Lung microvascular endothelial cell (primary cell): ENCODE measurements around the gene NR2F2. TPM values are rescaled to one million over a fixed set of nuclear protein-coding genes. Genes with fewer than 3 reads are reported as not detected.
"Not testable (repeated sequence)": the region's sequence is repeated elsewhere in the genome, so short reads cannot be mapped to it uniquely, and the experiment has no call there.

Experiments
- DNase-seq, 2 donors: peaks; one replicate each; pipeline versions ENCODE4 v3.0.0 to v3.0.0-alpha.2; 2010; ENCODE audit warnings: low read depth in 2 of 2
- total RNA-seq: library from RNA; depleted of rRNA; stranded (reverse); fragments of >200 nt; gene quantifications from 2 replicates; pipeline ENCODE4 v1.2.1, GENCODE V29; 2014

The NR2F2 gene
- total RNA-seq, 1 donor from 2014 or later = 25.0 TPM

DNA sequence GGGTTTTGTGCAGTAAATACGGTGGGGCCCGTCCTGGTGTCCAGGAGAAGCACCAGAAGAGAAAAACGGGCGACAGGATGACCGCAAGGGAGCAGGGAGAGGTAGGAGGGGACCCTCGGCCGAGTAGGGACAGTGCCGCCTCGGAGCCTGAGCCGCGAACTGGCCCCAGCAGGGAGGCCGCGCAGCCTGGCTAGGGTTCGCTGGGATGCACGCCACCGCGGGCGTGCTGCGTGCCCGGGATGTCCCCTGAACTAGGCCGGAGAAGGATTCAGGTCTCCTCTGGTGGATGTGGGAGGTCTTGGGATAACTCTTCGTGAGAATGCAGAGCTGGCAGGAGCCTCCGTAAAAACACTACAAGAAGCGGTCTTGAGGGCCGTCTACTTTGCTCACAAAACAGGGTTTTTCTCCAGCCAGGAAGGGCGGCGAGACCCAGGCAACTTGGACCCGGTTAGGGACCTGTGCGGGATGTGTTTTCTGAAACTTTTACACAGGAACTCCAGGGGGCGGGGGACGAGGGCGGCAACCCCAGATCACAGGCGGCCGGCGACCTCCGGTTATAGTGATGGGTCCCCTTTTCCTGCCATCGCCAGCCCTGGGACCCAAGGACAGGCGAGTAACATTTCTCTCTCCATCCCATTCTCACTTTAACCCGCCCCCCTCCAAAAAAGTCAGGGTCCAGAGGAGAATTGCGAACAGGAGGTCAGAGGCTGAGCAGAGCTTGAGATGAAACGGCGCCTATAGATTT is 35.5 kb downstream of the NR2F2 start:
- DNase-seq = no peak

DNA sequence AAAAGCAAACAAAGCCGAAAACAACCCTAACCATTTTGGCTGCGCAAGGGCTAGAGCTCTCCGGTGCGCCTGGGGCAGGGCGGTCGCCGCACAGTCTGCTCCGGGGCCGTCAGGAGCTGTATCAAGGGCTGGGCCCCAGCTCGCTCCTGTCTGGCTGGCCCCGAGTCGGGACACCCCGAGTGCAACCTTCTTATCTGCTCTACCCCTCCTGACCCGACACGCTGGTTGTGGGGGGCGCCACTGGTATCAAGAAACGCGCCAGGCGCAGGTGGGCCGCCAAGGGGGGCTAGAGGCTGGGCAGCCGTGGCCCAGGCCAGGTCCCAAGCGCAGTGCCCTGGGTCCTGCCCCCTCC is 36.0 kb downstream of the NR2F2 start:
- no peak for DNase-seq

DNA sequence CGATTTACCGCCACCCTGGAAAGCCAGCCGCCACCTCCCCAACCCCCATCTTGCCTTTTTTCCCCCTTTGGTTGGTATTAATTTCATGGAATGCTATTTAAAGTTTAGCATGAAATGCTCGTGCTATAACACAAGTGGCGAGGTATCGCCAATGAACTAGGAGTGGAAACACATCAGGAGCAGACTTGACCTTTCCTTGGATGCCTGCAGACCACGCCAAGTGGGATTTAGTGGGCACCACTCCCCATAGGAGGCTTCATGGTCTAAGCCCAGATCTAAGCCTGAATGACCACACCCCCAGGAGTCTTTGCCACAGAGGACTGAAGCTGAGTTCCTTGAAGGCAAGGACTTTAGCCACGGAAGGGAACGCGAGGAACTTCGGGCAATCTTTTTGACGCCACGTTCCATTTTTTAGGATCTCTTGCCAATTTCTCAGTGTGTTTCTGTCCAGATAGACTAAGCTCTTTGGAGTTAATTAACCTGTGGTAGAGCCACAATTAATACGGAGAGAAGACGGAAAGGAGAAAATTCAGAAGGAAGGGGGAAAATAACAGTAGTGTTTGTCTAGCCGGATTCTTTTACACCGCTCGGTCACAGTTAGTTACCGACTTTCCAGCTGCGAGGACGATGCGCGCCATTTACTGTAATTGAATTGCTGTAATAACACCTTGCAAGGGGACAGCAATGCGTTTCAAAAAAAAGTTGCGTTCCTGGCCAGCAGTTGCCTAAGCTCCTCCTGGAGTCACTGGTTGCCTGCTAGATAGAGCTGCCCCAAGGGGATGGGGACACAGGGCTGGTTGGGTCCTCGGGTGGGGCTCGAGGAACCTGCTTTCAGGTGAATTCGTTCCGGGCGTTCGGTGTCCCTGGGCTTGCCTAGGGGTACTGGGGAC is 37.1 kb downstream of the NR2F2 start:
- no peak for DNase-seq

DNA sequence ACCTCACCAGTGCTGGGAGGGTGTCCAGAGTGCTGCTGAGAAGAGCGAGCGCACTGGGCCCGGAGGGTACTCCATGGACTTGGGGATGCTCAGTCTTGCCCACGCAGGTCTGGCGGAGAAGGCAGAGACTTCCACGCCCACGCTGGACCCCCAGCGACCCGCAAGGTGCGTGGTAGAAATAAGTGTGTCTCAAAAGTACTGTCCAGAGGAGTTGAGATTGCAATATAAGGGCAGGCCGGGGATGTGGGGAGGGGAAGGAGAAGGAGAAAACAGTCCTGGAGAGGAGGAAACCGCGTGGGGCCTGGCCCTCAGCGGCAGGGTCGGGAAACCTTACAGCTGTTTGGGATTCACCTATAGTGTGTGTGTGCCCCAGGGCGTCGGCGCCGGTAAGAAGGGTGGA is 38.9 kb downstream of the NR2F2 start:
- DNase-seq = no peak

DNA sequence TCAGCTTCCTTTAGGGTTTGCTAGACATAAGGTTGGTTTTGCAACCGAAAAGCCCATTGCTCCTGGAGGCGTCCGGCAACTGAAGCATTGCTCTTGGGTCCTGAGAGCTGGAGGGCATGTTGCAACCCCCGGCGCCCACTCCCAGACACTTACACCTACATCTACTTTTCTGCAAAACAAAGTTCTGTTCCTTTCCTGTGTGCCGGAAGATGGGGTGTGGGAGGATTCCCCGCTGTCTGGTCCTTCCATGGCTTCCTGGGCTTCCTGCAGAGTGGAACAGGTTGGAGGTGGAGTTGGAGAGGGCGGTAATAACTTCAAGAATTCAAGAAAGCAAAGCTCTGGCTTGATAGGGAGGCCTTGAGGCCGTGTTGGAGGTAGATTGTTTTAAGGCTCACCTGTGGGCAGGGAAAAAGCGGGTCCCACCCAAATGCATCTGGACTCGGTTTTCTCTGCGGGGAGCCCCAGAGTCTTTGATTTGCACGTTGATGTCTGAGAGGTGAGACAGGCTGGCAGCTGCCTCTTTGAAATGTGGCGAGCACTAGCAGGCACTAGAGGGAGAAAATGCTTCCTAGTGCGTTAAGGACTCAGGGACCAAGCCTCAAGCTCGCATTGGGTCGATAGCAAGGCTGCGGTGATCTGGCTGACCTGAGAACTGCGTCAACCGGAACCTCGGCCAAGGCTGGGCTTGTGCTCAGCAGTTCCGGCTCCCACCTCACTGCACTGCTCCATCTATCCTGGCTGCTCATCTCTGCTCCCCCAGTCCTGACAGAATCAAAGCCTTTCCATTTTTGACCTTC is 39.5 kb downstream of the NR2F2 start:
- DNase-seq = no peak

DNA sequence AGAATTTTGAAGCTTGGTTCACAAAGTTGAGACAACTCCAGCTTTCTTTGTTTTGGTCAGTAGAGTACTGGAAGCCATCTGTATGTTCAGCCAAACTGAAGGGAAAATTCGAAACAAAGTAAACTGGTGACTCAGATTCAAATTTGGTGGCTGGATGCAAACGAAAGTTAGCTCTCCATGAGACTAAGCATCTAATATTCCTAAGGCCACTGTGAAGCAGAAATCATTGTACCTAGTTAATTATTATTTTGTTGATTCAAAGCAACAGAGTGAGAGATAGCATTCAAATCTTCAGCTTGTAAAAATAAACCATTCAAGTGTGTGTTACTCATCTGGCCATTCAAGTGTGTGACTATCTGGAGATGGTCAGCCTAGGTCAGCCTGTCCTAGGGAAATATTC is 42.1 kb downstream of the NR2F2 start:
- no peak for DNase-seq

DNA sequence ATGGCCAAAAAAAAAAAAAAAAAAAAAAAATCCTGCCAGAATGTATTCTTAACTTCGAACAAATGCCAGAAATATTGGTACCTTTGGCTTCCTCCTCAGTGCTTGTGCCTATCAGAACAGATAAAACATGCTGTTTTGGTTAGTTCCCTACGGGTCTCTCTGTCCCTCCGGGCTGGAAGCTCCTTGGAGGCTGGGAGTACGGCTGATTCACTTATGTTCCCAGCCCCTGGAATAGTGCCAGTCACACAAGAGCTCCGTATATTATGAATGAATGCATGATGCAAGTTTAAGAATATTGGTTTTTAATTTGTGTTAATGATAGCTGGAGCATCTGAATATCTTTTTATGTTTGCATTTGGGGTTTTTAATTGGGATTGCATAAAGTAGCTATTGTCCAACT is 44.0 kb downstream of the NR2F2 start:
- no peak for DNase-seq

DNA sequence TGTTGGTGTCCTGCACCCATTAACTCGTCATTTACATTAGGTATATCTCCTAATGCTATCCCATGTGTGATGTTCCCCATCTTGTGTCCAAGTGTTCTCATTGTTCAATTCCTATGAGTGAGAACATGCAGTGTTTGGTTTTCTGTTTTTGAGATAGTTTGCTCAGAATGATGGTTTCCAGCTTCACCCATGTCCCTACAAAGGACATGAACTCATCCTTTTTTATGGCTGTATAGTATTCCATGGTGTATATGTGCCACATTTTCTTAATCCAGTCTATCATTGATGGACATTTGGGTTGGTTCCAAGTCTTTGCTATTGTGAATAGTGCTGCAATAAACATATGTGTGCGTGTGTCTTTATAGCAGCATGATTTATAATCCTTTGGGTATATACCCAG is 49.1 kb downstream of the NR2F2 start:
- DNase-seq = not testable (repeated sequence)

DNA sequence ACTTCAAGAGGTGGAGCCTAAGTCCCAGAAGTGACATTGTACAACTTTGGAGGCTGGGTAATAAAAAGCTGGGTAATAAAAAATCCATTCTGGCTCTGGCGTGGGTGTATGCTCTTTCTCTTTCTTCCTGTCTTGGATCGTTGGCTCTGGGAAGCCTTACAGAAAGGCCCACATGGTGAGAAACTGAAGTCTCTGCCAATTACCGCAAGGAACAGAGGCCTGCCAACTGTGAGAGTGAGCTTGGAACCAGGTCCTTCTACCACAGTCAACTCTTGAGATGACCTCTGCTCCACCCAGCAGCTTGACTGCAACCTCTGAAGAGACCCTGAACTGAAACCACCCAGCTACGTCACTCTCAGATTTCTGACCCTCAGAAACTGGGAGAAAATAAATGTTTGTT is 51.0 kb downstream of the NR2F2 start:
- no peak for DNase-seq

DNA sequence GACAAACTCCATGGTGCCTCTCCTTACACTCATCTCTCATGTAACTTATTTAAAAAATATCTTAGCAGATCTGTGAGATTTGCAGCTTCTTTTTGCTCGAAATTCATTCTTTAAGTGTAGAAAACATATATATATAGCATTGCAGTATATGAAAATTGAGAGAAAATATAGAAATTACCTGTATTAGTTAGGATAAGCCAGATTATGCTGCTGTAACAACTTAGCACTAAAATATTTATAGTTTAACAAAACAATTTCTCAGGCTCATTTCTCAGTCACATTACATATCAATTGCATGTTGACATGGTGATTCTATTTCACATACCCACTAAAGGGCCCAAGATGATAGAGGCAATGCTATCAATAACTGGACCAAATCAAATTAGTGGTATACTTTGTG is 54.7 kb downstream of the NR2F2 start:
- DNase-seq = no peak

DNA sequence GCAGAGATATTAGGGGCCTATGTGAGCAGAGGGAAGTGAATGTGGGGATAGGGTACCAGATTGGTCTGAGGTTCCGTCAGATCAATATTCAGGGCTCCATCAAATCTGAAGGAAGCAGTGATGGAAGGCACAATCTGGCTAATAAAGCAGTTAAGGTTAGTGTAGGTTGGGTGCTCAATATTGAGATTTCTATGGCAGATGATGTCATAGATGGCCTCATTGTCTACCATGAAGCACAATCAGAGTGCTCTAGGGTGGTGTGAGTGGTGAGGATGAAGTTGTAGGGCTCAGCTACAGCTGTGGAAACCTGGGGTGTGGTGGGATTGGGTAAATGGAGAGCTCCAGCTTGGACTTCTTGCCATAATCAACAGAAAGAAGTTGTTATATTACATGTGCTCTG is 58.2 kb downstream of the NR2F2 start:
- DNase-seq = no peak
